Fibroblast of skin of abdomen (primary cell): ENCODE results near the gene CIAO3.

Source experiments
- DNase-seq: peaks from one replicate; pipeline ENCODE4 v3.0.0-alpha.2; 2013

CIAO3 gene

GRCh38 chr16:709566-710499 is 31.0 kb downstream of the CIAO3 start:
- peak; percentile 75 for DNase-seq

GRCh38 chr16:708959-709358 is 31.8 kb downstream of the CIAO3 start:
- no peak for DNase-seq

DNA sequence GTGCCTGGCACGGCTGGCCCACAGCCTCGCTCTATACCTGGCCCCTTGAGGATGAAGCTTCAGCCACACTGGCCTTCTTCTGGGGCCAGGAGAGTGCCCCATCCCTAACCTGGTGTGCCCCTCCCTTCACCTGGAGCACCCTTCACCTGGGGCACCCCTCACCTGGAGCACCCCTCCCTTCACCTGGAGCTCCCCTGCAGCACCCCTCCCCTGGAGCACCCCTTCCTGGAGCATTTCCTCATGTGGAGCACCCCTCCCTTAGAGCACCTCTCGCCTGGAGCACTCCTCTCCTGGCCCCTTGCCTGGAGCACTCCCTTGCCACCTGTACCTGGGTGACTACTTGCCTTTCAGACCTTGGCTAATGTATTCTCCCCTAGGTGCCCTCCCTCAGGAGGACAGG is 32.8 kb downstream of the CIAO3 start:
- no peak for DNase-seq

DNA sequence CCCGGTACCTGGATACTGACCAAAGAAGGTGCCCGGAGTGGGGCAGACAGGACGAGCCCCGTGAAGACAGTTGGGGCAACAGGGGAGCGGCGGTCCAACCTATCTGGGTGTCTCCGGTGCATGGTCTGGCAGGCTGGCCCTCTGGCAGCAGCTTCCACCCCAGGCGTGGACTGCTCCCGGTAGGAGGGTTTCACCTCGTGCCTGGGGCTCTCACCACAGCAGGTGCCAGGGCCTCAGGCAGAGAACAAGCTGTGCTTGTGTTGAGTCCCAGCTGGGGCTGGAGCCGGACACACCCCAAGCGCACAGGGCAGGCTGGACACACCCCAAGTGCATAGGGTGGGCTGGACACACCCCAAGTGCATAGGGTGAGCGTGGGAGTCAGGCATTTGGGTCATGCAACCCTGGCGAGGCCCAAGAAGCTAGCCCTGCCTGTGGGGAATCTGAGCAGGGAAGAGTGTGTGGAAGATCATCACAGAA is 33.7 kb downstream of the CIAO3 start:
- no peak for DNase-seq

GRCh38 chr16:706189-707061 is 34.4 kb downstream of the CIAO3 start:
- no peak for DNase-seq

- no peak for DNase-seq
Observed at GRCh38 chr16:705431-706188, 35.2 kb downstream of the CIAO3 start, which contains the start of gene FBXL16. Gene FBXL16 (minus strand): TSS chr16:705801. CDS start chr16:697405, 8,396 bp downstream.

DNA sequence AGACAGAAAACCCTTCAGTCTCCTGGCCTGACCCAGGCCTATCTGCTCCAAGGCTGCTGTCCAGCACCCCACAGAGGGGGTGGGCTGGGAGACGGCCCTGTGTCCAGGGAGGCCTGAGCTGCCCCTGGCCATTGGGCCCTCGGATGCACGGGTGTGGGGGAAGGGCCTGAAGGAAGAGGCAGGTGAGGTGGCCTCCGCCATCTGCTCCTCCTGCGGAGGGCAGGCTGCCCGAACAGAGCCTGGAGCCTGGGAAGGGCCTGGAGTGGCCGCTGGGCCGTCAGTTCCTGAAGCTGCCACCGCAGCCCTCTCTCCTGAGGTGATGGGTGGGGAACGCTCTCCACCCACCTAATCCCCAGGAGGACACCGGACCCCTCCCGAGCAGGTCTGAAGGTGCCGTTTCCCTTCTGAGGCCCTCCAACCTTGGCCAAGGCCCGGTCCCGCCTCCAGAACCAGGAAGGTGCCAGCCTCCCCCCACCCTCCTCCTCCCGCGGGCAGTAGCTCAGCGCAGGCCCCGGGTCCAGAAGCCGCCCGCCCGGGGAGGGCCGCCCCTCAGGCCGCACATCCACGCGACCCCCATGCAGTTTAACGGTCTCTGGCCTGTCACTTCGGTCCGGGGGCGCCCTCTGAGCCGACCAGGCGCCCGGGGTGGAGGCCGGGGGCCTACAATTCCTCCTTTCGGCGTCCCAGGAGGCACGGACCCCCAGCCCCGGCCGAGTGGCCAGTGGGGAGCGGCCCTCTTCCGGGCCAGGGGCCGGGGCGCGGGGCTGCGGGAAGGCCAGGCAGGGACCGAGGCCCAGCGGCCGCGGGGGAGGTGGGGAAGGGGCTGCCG is 36.0 kb downstream of the CIAO3 start:
- DNase-seq, result no peak

GRCh38 chr16:704047-704446 is 36.8 kb downstream of the CIAO3 start:
- no peak for DNase-seq

- DNase-seq, result no peak
Observed at GRCh38 chr16:703406-703805, 37.4 kb downstream of the CIAO3 start.

DNA sequence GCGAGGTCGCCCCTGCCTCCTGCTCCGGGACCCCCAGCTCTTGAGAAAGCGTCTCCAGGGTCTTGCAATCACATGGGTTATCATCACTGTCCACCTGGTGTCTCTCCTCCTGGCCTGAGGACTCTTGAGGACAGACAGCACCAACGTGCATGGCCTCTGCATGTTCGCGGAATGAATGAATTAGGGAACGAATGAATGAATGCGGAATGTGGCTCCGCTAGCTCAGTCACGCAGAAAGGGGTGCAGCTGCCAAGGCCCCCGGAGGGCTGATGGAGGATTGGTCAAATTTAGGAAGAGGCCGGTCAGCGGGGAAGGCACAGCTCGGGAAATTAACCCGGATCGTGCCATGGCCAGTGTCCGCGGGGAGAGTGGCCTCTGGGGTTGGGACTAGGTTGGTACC is 38.5 kb downstream of the CIAO3 start:
- no peak for DNase-seq

DNA sequence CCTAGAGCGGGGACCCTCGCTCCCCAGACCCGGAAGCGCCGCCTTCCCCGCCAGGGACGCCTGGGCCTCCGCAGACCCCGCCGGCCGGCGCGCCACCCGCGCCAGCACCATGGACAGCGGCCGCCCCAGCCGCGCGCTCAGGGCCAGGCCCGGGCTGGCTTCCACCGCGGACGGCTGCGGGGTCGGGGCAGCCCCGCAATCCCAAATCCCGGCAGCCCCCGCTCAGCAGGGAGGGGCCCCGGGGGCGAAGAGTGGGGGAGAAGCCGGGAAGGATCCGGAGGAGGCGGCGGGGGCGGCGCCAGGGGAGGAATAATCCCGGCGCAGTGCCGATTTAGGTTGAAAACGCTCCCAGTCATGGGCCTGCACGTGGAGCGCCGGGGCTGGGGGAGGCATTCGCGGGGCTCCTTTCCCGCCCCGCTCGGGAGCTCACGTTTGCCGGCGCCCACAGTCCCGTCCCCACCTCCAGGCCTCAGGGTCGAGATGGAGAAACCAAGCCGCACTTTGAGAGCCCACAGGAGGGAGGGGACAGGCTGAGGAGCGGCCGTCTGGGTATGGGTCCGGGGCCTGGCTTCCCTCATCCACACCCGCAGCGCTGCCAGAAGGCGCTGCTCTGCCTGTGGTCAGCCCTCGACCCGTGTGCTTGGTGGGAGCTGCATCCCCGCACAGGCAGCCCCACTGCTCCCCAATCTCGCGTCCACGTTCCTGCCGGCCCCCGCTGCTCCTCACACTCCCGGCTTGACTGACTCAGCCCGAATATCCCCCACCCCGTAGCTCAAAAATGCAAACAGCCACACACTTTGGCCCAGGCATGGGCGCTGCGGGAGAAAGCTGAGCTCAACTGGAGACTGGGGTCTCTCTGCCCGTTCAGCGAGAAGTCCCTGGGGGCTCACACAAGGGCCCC is 39.9 kb downstream of the CIAO3 start:
- DNase-seq, result no peak

GRCh38 chr16:698911-699671 is 41.7 kb downstream of the CIAO3 start:
- DNase-seq, result no peak

DNA sequence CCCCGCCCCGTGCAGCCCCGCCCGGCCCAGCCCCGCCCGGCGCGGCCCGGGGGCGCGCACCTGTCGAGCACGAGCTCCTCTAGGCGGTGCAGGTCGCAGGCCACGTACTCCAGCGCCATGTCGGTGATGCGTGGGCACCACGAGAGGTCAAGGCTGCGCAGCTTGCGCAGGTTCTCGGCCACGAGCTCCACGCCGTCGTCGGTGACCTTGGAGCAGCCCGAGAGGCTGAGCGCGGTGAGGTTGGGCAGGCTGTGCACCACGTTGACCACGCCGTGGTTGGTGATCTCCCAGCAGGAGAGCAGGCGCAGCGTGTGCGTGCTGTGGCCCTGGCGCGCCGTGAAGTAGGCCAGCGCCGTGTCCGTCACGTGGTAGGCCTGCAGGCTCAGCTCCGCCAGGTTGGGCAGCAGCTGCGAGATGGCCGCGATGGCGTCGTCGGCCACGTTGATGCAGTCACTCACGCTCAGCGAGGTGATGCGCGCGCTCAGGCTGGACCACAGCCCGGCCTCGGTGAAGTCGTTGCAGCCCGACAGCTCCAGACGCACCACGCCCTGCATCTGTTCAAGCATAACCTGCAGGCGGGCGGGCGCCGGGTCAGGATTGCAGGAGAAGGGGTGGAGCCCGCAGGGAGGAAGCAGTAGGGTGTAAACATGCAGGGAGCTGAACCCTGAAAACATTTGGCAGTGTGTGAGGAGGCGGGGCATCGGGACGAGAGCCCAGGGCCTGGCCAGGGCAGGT is 45.3 kb downstream of the CIAO3 start:
- no peak for DNase-seq

DNA sequence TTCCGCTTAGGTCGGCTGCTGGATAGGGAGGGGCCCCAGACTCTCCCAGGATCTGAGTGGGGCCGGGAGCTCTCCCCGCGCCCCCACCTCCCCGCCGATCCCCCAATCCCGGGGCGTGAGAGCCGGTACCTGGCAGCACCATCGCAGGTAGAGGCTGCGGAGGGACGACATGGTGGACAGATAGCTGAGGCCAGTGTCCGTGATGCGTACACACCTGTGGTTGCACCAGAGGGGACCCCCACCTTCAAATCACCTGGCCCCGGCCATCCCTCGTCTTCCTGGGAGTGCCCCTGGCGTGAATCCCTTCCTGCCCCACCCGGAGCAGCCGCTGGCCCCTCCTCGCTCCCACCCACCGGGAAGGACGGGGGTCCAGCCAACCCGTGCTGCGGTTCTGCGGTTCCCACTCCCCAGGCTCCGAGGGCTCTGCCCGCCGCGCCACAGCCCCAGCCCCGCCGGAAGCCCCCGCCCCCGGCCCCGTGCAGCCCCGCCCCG is 45.9 kb downstream of the CIAO3 start:
- no peak for DNase-seq

GRCh38 chr16:694187-694862 is 46.5 kb downstream of the CIAO3 start:
- DNase-seq, result no peak

- DNase-seq, result no peak
Observed at GRCh38 chr16:693766-694165, 47.0 kb downstream of the CIAO3 start.

GRCh38 chr16:693364-693763 is 47.4 kb downstream of the CIAO3 start:
- DNase-seq, result no peak
